GM19395 (cell line): ENCODE results near the gene ZRANB1.

ENCODE experiments used
- ATAC-seq: cut with Tn5 transposase; IDR thresholded peaks from one replicate; pipeline ENCODE4 v1.9.1; 2021; ENCODE audit warnings: mild to moderate bottlenecking, moderate library complexity; ENCODE audit not compliant: unreplicated experiment

The ZRANB1 gene

GRCh38 chr10:125032474-125033020 lies 90.6 kb downstream of the ZRANB1 start:
- ATAC-seq = no peak

DNA sequence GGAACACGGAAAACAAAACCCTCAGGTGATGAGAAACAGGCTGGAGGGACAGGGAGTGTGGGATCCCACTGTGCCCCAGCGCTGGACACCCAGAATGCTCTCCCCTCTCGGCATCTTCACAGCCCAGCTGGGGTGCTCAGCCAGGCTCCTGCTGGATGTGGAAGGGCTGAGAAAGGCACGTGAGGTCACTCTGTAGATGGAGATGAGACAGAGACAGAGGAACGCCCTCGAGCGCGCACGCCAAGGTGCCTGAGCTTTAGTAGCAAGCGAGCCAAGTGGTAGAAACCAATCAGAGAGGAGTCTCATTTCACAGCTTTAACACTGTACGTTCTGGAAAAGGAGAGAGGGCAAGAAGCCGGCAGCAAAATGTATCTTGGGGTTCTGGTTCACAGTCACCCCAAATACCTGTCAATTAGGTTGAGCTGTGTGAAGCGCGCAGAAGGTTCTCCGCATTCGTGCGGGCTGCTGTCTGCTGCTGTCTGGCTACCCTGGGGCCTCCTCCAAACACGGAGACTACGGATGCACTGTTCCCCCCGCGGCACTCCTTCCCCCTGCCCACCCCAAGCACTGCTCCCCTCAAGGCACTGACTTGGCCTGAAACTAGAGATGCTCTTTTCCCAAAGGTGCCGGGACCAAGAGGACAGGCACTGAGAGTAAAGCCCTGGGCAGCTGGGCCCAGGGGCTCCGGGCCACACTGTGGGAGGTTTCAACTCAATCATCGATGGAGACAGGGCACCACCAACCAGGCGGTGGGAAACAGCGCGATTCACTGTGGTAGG lies 91.4 kb downstream of the ZRANB1 start:
- ATAC-seq = no peak

GRCh38 chr10:125034675-125035074 lies 92.8 kb downstream of the ZRANB1 start:
- no peak for ATAC-seq

- ATAC-seq = no peak
Observed at GRCh38 chr10:125035136-125035535, 93.2 kb downstream of the ZRANB1 start.

GRCh38 chr10:125035588-125036295 lies 93.8 kb downstream of the ZRANB1 start:
- no peak for ATAC-seq

DNA sequence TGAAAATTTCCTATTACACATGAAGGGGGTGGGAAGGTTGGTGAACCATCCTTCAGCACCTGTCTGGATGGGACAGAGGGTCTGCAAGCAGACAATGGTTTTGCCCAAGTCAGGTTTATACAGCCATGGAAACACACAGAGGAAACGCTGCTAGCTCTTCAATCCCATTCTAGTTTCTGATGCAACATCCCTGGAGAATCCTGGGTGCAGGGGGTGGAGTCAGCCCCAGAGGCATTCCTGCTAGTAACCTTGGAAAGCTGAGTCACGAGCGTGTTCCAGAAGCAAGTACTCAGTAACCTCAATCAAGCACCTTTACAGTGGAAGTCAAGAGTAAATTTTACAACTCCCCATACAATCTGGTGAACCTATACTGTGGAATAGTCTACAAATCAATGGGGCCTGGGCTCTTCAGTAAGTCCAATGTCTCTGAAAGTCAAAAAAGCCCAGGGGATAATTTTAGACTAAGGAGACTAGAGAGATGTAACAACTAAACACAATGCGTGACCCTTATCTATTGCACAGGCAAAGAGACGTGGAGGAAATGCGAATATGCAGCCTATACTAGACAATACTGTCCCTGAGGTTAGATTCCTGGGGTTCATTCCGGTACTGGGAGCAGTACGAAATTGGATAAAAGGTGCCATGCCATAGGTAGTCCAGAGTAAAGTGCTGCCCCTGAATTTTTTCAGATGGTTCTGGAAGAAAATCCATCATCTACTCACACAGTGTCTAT lies 95.4 kb downstream of the ZRANB1 start:
- no peak for ATAC-seq
